Subcutaneous adipose tissue (tissue), 4 donors: ENCODE data around the gene SKP1. TPM values are rescaled to one million over a fixed set of nuclear protein-coding genes. Genes with fewer than 3 reads are reported as not detected.

Source experiments
- total RNA-seq, 4 donors: library from RNA; depleted of rRNA; stranded (reverse); fragments of >200 nt; gene quantifications; one replicate each; pipeline ENCODE4 v1.1.0, GENCODE V29; 2016
- TF ChIP-seq, protein P1 (sequence below): fragments of 450-650 bp; IDR thresholded peaks from one replicate; pipeline ENCODE4 v1.5.1; 2016; ENCODE audit warnings: low read depth, mild to moderate bottlenecking, control low read depth, antibody characterized with exemption, moderate library complexity

SKP1 gene
- total RNA-seq, 4 donors from 2014 or later, result 132 to 336 (median 244) TPM

DNA sequence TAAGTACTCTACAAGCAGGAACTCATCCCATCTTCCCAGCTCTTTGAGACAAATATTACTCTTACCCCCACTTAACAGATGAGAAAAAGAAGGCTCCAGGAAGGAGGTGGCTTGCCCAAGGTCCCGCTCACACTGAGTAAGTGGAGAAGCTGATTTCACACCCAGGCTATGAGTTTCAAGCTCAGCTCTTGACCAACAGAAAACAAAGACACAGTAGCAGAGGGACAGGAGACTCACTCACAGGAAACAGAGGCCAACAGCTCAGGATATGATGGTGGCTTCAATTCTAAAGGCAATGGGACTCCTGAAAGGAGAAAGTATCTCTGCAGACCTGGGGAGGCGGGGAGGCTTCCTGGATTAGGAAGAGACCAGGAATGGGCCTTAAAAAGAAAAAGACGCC is 69.0 kb downstream of the SKP1 start:
- TF ChIP-seq, protein P1, sequence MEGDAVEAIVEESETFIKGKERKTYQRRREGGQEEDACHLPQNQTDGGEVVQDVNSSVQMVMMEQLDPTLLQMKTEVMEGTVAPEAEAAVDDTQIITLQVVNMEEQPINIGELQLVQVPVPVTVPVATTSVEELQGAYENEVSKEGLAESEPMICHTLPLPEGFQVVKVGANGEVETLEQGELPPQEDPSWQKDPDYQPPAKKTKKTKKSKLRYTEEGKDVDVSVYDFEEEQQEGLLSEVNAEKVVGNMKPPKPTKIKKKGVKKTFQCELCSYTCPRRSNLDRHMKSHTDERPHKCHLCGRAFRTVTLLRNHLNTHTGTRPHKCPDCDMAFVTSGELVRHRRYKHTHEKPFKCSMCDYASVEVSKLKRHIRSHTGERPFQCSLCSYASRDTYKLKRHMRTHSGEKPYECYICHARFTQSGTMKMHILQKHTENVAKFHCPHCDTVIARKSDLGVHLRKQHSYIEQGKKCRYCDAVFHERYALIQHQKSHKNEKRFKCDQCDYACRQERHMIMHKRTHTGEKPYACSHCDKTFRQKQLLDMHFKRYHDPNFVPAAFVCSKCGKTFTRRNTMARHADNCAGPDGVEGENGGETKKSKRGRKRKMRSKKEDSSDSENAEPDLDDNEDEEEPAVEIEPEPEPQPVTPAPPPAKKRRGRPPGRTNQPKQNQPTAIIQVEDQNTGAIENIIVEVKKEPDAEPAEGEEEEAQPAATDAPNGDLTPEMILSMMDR, result no peak

DNA sequence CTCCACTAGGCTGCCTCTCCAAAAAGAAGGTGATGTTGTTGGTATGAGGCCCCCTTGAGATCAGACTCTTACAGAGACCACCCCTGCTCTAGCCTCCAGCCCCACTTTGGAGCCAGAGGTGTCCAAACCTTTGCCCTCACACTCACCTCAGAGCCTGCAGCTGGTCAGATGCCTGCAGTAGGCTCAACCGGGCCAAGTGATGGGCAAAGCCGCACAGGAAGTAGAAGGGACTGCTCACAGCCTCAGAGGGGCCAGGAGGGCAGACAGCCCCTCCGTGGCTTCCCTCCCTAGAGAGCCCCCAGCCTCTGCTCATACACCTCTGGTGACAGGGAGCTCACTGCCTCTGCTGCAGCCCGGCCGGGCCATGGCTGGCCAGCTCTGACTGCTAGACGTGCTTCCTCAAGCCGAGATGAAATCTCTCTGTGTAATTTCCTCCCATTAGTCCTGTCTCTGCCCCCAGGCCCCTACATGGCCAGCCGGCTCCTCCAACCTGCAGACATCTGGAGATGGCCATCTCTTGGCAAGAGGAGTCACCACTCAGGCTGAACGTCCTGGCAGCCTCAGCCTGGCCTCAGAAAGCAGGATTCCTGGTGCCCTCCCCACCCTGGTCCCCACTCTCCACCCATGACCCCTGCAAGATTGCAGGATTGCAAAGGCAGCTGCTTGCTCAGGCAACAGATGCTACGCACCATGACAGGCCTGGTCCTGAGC is 69.6 kb downstream of the SKP1 start:
- TF ChIP-seq, protein P1, result no peak

DNA sequence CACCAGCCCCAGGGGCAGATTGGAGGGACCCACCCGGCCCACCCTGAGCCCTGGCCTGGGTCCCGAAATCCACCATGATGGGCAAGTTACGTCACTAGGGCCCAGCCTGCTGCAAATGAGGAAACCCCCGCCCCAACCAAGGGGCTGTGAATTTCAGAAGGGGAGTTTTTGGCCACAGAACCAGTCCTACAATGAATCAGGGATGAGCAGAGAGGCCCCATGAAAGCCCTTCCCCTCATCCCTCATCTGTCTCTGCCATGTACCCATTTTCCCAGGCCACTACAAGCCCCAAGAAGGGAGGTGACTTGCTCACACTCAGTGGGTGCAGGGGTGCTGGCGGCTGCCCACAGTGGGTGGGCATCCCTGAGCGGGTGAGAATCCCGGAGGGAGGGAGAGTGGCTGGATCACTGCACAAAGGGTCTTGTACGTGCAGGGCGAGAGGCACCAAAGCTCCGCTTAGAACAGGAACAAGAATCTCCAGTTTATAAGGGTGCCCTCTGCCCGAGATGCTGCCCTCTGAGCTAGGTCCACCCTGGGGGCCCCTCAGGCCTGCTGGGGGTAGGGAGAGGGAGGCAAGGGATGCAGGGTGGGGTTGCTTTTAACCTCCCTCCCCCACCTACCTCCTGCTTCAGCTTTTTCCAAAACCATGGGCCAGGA is 72.6 kb downstream of the SKP1 start:
- TF ChIP-seq, protein P1, result no peak

DNA sequence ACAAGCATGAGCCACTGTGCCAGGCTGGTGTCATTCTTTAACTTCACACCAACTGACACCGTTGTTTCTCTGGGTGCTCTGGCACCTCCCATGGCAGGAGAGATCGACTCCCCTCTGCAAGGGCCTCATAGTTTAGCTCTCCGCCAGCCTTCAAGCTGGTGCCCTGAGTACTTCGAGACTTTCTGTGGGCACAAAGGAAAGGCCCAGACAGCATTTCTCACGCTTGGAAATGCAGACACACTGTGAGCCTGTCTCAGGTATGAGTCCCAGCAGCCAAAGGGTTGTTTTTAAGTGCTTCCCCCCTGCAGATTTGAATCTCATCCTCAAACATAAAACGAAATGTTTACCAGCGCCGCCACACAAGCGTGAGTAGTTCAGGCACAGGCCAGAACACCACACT is 73.4 kb downstream of the SKP1 start:
- TF ChIP-seq, protein P1, result no peak

DNA sequence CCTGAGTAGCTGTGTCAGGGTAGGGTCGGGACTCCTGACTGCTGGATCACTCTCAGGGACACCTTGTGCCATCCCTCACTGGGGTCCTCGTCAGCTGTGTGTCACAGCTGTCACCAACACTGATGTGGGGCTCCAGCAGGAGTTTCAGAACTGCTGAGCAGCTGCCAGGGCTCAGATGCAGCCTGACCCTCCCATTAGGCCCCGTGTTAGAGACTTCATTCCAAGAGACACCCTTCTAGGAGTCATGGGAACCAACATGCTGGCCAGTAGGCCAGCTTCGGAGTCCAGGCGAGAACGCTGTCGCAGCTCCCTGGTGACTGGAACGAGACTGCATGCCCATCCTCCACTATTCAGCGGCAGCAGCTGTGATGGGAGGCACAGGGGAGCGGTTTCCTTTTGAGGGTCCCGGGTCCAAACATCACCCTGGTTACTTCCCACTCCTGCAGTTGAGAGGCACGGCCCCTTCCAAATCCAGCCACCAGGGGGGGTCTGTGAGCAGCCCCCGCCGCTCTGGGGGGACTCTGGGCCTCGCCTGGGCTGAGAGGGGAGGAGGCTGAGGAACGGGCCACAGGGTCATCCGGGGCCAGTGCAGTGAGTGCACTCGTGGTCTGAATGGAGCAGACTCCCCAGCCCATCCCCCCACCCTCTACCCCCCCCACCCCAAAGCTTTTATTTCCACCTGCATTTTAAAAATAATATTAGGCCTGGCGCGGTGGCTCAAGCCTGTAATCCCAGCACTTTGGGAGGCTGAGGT is 74.9 kb downstream of the SKP1 start:
- TF ChIP-seq, protein P1, result no peak

DNA sequence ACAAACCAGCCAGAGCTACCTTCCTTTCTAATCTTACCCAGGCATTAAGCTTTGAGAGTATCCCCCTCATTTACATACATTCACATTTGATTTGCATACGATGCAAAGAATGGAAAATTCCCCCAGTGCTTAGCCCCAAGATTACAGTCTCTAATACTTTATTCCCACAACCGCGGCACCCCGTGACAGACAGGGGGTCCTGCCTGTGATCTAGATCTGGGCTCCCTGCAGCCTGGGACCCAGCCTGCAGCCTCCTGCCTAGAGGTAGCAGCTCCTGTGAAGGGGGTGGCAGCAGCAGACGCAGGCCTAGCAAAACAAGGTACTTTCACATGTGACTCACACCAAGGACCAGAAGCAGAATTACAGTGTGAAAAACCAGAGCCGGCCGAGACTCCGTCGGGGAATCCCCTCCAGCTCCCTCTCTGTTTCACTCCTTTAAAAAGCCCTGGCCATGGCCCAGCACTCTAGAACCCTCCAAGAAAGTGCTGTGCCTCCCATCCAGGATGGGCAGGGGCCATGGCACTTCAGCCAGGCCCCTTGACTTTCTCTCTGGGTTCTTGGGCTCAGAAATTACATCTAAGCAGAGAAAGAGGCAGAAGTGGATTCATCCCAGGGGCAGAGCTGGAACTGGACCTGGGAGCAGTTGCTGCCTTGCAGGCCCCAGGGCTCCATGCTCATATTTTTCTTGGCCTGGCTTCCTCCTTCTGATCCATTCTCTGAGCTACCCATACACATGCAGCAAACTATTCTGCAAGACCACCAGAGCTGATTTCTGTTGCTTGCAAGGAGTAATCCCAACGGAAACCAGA is 76.3 kb downstream of the SKP1 start:
- TF ChIP-seq, protein P1, result no peak

DNA sequence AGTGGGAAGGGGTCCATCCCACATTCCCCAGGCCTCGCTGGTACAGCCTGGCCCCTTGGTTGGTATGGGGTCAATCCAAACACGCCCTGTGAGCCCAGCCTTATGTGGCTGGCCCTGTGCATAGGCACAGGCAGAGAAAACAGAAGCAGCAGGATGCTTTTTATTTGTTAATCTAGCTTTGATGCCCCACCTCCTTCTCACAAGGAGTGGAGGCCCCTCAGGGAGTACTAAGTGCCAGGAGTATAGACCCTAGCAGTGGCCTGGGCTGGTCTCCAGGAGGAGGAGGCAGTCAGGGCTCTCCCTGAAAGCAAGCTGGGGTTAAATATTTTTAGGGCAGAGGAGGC is 76.8 kb downstream of the SKP1 start:
- TF ChIP-seq, protein P1, result no peak
